Panc1 (cell line): Measurements from ENCODE around the gene F5. TPM values are rescaled to one million over a fixed set of nuclear protein-coding genes. Genes with fewer than 3 reads are reported as not detected.

Source experiments
- ATAC-seq: fragments of 200-7000 bp; cut with Tn5 transposase; 2 replicates; pipeline ENCODE4 v1.9.1; 2020; ENCODE audit warnings: mild to moderate bottlenecking, moderate library complexity
- BruUV-seq: library from RNA; stranded (reverse); fragments of 400-500 nt; replicated peaks from 2 replicates; lab custom pipeline; 2021; lab: Mats Ljungman, UMichigan
- CTCF ChIA-PET: fragments of 300-600 bp; sonication (Branson Sonifier 250); formaldehyde crosslinking; loops from one replicate; lab custom pipeline; 2022; ENCODE audit warnings: antibody characterized with exemption; lab: Charles Lee
- POLR2A ChIA-PET: fragments of 300-600 bp; sonication (Branson Sonifier 250); formaldehyde crosslinking; loops from one replicate; lab custom pipeline; 2022; ENCODE audit warnings: antibody characterized with exemption; lab: Charles Lee
- DNase-seq: peaks from one replicate; pipeline ENCODE4 v3.0.0-alpha.2; 2010; ENCODE audit warnings: low read depth, low spot score
- H3K27ac ChIP-seq: 2 replicates; pipeline ENCODE4 v1.5.1; 2011; ENCODE audit warnings: mild to moderate bottlenecking, low read length, inconsistent platforms
- H3K27me3 ChIP-seq: fragments of 200-500 bp; sonication (Bioruptor generic); 2 replicates; pipeline ENCODE4 v1.6.0; 2014; ENCODE audit warnings: low read length, inconsistent platforms; ENCODE audit not compliant: control insufficient read depth, insufficient read depth
- H3K36me3 ChIP-seq: fragments of 200-500 bp; sonication (Bioruptor generic); 2 replicates; pipeline ENCODE4 v1.5.1; 2014; ENCODE audit warnings: inconsistent platforms, mild to moderate bottlenecking, low read length, moderate library complexity; ENCODE audit not compliant: control insufficient read depth, insufficient read depth
- H3K4me1 ChIP-seq: 2 replicates; pipeline ENCODE4 v1.5.1; 2011; ENCODE audit warnings: inconsistent platforms, mild to moderate bottlenecking, low read length, moderate library complexity; ENCODE audit not compliant: control insufficient read depth, insufficient read depth
- H3K4me3 ChIP-seq, 2 experiments: 2 replicates each; pipeline ENCODE4 v1.5.1; 2011 to 2012; ENCODE audit warnings: low read depth in 2 of 2, low read length in 2 of 2, mild to moderate bottlenecking in 2 of 2, inconsistent platforms in 1 of 2, moderate library complexity in 1 of 2
- H3K9me3 ChIP-seq: fragments of 200-500 bp; sonication (Bioruptor generic); 2 replicates; pipeline ENCODE4 v1.5.1; 2014; ENCODE audit warnings: low read depth, mild to moderate bottlenecking, inconsistent platforms, low read length, moderate library complexity; ENCODE audit not compliant: control insufficient read depth, insufficient read depth
- POLR2AphosphoS5 ChIP-seq: IDR thresholded peaks from 2 replicates; pipeline ENCODE4 v1.6.1; 2012; ENCODE audit warnings: mild to moderate bottlenecking, low read depth, low read length, moderate library complexity
- SIN3A ChIP-seq: IDR thresholded peaks from 2 replicates; pipeline ENCODE4 v1.6.1; 2012; ENCODE audit warnings: low read depth, mild to moderate bottlenecking, low read length, moderate library complexity, borderline replicate concordance; ENCODE audit not compliant: insufficient read depth
- TCF7L2 ChIP-seq: IDR thresholded peaks from 2 replicates; pipeline ENCODE4 v1.6.1; 2011; ENCODE audit warnings: mild to moderate bottlenecking, low read depth, low read length, inconsistent platforms
- in situ Hi-C: cut with HindIII; loops from 2 replicates; pipeline ENCODE4 v1.10.0; 2016; ENCODE audit warnings: low sequenced_read_pairs, low pct_unique_long_range_greater_than_20kb
- intact Hi-C: fragments of 100-400 bp; cut with micrococcal nuclease; formaldehyde crosslinking; loops from one replicate; pipeline ENCODE4 v1.10.0; 2022; ENCODE audit not compliant: unreplicated experiment
- total RNA-seq: library from RNA; stranded (reverse); gene quantifications from one replicate; pipeline ENCODE4 v1.2.1, GENCODE V29; 2021; ENCODE audit not compliant: unreplicated experiment
- TF ChIP-seq, protein P1 (sequence below): fragments of 450-650 bp; IDR thresholded peaks from 2 replicates; pipeline ENCODE4 v1.5.1; 2017; ENCODE audit warnings: mild to moderate bottlenecking
- TF ChIP-seq, protein P2 (sequence below), 2 experiments: IDR thresholded peaks; 2 replicates each; pipeline ENCODE4 v1.6.1; 2011 to 2012; ENCODE audit warnings: low read depth in 2 of 2, control low read depth in 1 of 2, low read length in 1 of 2, mild to moderate bottlenecking in 1 of 2, moderate library complexity in 1 of 2; ENCODE audit not compliant: insufficient read depth in 1 of 2

The F5 gene
- total RNA-seq, 1 experiment from 2014 or later = 0.08 TPM

DNA sequence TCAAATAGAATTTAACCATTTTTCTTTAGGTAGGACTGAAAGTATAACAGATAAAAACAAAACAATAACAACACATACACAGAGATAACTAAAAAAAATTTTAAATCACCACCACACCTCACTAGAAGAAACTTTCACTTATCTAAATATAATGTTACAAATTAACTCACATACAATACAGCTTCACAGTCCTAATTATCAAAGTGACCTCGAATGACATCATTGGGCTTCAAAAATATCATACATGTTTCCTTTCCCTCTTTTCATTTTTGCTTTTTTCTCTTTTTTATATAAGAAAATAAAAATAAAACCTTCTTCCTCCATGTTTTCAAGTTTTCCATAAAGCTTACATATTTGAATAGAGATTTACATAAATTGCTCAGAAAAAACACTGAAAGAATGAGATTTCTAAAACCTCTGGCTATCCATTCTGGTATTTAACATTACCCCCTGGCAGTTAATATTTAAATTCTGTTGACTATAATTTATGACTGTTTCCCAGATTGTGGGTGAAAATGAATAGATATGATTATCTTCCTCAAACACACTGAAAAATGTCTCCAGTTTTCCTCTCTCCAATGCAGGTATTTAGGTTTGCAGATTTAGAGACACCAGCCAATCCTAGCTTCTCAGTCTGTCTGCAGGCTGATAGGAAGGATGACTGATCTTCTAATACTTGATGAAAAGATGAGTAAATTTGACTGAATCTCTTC lies 60.0 kb downstream of the F5 start:
- POLR2A ChIA-PET = no interaction called here

DNA sequence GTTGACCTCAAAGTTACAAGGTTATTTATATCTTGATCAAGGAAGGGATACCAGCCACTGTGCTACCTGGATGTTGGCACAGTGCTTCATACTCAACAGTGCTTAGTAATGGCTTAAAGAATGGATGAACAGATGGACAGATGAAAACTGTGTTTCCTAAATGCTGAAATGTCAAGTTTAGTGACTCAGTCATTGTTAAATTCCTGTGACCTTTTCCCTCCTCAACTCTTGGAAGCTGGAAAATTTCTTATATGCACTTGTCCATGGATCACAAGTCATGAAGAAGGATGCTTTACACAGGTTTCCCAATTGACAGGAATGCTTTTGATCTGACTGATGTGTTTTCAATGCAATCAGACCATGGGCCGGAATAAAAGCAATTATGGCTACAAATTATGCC lies 60.9 kb downstream of the F5 start:
- ChIA-PET POLR2A (no interaction called here), CTCF (no interaction called here)
- H3K4me3 ChIP-seq = no peak overlapping the region
- in situ Hi-C loops (no loop called here), intact Hi-C loops (no loop called here)
- no peak overlapping the region for H3K27ac ChIP-seq
- no TSS peak for BruUV-seq
- TF ChIP-seq SIN3A = no peak
- TF ChIP-seq, protein P1, sequence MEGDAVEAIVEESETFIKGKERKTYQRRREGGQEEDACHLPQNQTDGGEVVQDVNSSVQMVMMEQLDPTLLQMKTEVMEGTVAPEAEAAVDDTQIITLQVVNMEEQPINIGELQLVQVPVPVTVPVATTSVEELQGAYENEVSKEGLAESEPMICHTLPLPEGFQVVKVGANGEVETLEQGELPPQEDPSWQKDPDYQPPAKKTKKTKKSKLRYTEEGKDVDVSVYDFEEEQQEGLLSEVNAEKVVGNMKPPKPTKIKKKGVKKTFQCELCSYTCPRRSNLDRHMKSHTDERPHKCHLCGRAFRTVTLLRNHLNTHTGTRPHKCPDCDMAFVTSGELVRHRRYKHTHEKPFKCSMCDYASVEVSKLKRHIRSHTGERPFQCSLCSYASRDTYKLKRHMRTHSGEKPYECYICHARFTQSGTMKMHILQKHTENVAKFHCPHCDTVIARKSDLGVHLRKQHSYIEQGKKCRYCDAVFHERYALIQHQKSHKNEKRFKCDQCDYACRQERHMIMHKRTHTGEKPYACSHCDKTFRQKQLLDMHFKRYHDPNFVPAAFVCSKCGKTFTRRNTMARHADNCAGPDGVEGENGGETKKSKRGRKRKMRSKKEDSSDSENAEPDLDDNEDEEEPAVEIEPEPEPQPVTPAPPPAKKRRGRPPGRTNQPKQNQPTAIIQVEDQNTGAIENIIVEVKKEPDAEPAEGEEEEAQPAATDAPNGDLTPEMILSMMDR = no peak
- no peak for TF ChIP-seq TCF7L2
- TF ChIP-seq POLR2AphosphoS5 = no peak
- TF ChIP-seq, protein P2, sequence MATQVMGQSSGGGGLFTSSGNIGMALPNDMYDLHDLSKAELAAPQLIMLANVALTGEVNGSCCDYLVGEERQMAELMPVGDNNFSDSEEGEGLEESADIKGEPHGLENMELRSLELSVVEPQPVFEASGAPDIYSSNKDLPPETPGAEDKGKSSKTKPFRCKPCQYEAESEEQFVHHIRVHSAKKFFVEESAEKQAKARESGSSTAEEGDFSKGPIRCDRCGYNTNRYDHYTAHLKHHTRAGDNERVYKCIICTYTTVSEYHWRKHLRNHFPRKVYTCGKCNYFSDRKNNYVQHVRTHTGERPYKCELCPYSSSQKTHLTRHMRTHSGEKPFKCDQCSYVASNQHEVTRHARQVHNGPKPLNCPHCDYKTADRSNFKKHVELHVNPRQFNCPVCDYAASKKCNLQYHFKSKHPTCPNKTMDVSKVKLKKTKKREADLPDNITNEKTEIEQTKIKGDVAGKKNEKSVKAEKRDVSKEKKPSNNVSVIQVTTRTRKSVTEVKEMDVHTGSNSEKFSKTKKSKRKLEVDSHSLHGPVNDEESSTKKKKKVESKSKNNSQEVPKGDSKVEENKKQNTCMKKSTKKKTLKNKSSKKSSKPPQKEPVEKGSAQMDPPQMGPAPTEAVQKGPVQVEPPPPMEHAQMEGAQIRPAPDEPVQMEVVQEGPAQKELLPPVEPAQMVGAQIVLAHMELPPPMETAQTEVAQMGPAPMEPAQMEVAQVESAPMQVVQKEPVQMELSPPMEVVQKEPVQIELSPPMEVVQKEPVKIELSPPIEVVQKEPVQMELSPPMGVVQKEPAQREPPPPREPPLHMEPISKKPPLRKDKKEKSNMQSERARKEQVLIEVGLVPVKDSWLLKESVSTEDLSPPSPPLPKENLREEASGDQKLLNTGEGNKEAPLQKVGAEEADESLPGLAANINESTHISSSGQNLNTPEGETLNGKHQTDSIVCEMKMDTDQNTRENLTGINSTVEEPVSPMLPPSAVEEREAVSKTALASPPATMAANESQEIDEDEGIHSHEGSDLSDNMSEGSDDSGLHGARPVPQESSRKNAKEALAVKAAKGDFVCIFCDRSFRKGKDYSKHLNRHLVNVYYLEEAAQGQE (IDR thresholded peaks at IDR 0.05; ENCODE audit: insufficient read depth in 1 of 2, low read depth in 2 of 2, low read length in 1 of 2) = no peak
- H3K4me1 ChIP-seq = no peaks in the 10 kb centered on the region
- peaks cover 7% of the 10 kb centered on the region for H3K27me3 ChIP-seq
- H3K9me3 ChIP-seq = no peaks in the 10 kb centered on the region
- no peaks in the 10 kb centered on the region for H3K36me3 ChIP-seq
- no peak for ATAC-seq
- DNase-seq = no peak

More for the DNA sequence above, 60.0 kb downstream of the F5 start:
- TF ChIP-seq TCF7L2 (no peak), SIN3A (no peak), POLR2AphosphoS5 (no peak)
- TF ChIP-seq, protein P2 (IDR thresholded peaks at IDR 0.05; ENCODE audit: insufficient read depth in 1 of 2, low read depth in 2 of 2, low read length in 1 of 2) = no peak
- TF ChIP-seq, protein P1 = no peak
- Histone ChIP-seq H3K27ac (no peak overlapping the region), H3K4me3 (no peak overlapping the region), H3K36me3 (no peaks in the 10 kb centered on the region), H3K27me3 (peaks cover 10% of the 10 kb centered on the region), H3K9me3 (no peaks in the 10 kb centered on the region), H3K4me1 (no peaks in the 10 kb centered on the region)
- in situ Hi-C loops (no loop called here), intact Hi-C loops (no loop called here)
- no TSS peak for BruUV-seq
- CTCF ChIA-PET = no interaction called here
- DNase-seq (no peak), ATAC-seq (no peak)
